ENCODE results near the gene BRPF1.
"Not testable (repeated sequence)": the region's sequence is repeated elsewhere in the genome, so short reads cannot be mapped to it uniquely, and the experiment has no call there.

The BRPF1 gene

DNA sequence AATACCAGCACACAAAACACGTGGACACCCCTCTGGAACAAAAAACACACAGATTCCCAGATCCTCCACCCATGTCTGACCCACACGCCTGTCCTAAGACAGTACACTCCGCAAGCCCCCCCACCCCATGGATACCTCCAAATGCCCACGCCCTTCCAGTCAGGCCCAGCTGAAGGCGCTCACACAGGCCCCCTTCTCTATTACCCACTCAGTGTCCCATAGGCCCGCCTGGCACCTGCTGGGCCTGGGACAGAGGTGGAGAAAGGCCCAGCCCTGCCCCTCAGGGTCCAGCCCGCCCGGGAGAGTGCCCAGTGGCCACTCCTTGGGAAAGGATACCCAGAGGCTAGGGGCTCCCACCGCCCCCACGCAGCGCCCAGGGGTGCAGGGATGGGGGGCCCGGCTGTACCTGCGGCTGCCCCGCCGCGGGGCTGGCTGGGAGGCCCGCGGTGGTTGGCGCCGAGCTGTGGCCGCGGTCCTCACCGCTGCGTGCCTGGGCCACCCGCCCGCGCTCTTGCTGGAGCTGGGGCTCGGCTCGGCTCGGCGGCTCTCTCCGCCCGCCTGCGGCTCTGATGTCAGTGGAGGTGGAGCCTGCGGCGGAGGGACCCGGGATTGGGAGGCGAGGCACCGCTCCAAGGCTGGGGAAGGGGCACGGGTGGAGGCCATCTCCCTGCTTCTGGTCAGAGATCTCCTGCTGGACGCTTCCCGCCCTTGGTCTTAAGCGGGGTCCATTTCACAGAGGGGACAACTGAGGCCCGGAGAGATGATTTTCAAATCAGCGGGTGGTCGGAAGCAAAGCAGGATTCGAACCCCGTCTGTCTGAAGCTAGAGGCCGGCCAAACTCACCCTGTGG, 38.1 kb downstream of the BRPF1 start, which contains the start of gene CAMK1:
Gene CAMK1, minus strand, starts transcription at position 522 of the 850 bp plus-strand sequence. CDS start 2,198 bp downstream, outside the sequence.
- peaks cover 16% of the 10 kb centered on the region for H3K4me1 ChIP-seq (ENCODE audit: control insufficient read depth, insufficient read depth, low read length)
- H3K36me3 ChIP-seq (ENCODE audit: control insufficient read depth, insufficient read depth, low read length): no peaks in the 10 kb centered on the region
- H3K9ac ChIP-seq (ENCODE audit: low read length): peak within 1 kb of the TSS; percentile 49
- H3K9me3 ChIP-seq (ENCODE audit: control insufficient read depth, insufficient read depth, low read depth, low read length): no peaks in the 10 kb centered on the region
- peak within 1 kb of the TSS; percentile 71 for H3K4me3 ChIP-seq (ENCODE audit: low read depth, low read length)
- peaks cover 11% of the 10 kb centered on the region for H3K27me3 ChIP-seq (ENCODE audit: control insufficient read depth, insufficient read depth, low read length)
- H3K27ac ChIP-seq (ENCODE audit: low read depth, low read length): no peak within 1 kb of the TSS

DNA sequence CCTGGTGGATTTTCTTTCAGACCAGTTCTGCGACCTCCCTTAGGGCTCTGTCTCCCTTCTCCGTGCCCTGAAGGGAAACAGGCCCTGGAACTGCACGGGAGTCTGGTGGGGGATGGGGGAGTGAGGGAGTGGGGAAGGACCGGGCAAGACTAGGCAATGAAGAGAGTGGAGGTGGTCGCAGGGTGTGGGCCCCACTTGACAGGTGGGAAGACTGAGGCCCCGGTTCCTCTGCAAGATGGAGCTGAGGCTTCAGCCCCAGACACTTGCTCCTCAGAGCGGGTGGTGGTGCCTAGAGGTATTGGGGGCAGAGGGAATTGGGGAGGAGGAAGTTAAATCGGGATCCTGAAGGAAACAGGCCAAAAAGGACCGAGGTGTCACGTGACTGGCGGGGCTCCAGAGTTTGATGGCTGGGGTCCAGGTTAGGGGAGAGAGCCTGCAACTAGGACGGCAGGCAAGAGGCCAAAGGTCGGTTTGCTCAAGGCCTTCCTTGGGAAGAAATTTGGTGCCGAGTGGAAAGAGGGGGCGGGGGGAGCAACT, 38.8 kb downstream of the BRPF1 start:
- Histone ChIP-seq H3K9me3 (ENCODE audit: control insufficient read depth, insufficient read depth, low read depth, low read length) (no peaks in the 10 kb centered on the region), H3K9ac (ENCODE audit: low read length) (peak overlapping the region; percentile 49), H3K27me3 (ENCODE audit: control insufficient read depth, insufficient read depth, low read length) (peaks cover 11% of the 10 kb centered on the region), H3K27ac (ENCODE audit: low read depth, low read length) (no peak overlapping the region), H3K4me3 (ENCODE audit: low read depth, low read length) (peak overlapping the region; percentile 71), H3K4me1 (ENCODE audit: control insufficient read depth, insufficient read depth, low read length) (peaks cover 16% of the 10 kb centered on the region), H3K36me3 (ENCODE audit: control insufficient read depth, insufficient read depth, low read length) (no peaks in the 10 kb centered on the region)

GRCh38 chr3:9771007-9771406, 39.5 kb downstream of the BRPF1 start:
- peaks cover 11% of the 10 kb centered on the region for H3K27me3 ChIP-seq (ENCODE audit: control insufficient read depth, insufficient read depth, low read length)
- H3K36me3 ChIP-seq (ENCODE audit: control insufficient read depth, insufficient read depth, low read length); H3K4me3 ChIP-seq (ENCODE audit: low read depth, low read length); H3K9me3 ChIP-seq (ENCODE audit: control insufficient read depth, insufficient read depth, low read depth, low read length); H3K27ac ChIP-seq (ENCODE audit: low read depth, low read length); H3K9ac ChIP-seq (ENCODE audit: low read length): not testable (repeated sequence)
- peaks cover 15% of the 10 kb centered on the region for H3K4me1 ChIP-seq (ENCODE audit: control insufficient read depth, insufficient read depth, low read length)

- H3K27me3 ChIP-seq (ENCODE audit: control insufficient read depth, insufficient read depth, low read length): no peaks in the 10 kb centered on the region
- peaks cover 22% of the 10 kb centered on the region for H3K36me3 ChIP-seq (ENCODE audit: control insufficient read depth, insufficient read depth, low read length)
- H3K4me3 ChIP-seq (ENCODE audit: low read depth, low read length): no peak overlapping the region
- no peaks in the 10 kb centered on the region for H3K4me1 ChIP-seq (ENCODE audit: control insufficient read depth, insufficient read depth, low read length)
- no peak overlapping the region for H3K27ac ChIP-seq (ENCODE audit: low read depth, low read length)
- no peaks in the 10 kb centered on the region for H3K9me3 ChIP-seq (ENCODE audit: control insufficient read depth, insufficient read depth, low read depth, low read length)
- no peak overlapping the region for H3K9ac ChIP-seq (ENCODE audit: low read length)
These were observed 45.6 kb downstream of the BRPF1 start for GRCh38 chr3:9776896-9777693.

DNA sequence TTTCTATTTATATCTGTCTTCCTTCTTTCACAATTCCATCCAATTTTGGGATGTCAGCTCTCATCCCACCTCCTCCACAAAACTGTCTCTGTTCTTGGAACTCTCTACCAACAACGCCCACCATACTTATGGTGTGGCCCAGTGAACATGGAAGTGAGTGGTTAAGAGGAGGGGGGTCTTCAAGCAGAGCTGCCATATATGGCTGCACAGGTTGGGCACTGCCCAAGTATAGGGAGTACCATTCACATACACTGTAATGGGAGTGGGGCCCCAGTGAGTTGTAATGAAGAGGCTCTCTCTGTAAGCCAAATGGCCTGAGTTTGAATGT, 46.1 kb downstream of the BRPF1 start:
- Histone ChIP-seq H3K9ac (ENCODE audit: low read length) (no peak overlapping the region), H3K4me1 (ENCODE audit: control insufficient read depth, insufficient read depth, low read length) (no peaks in the 10 kb centered on the region), H3K4me3 (ENCODE audit: low read depth, low read length) (no peak overlapping the region), H3K27ac (ENCODE audit: low read depth, low read length) (no peak overlapping the region), H3K27me3 (ENCODE audit: control insufficient read depth, insufficient read depth, low read length) (no peaks in the 10 kb centered on the region), H3K9me3 (ENCODE audit: control insufficient read depth, insufficient read depth, low read depth, low read length) (no peaks in the 10 kb centered on the region), H3K36me3 (ENCODE audit: control insufficient read depth, insufficient read depth, low read length) (peaks cover 27% of the 10 kb centered on the region)

DNA sequence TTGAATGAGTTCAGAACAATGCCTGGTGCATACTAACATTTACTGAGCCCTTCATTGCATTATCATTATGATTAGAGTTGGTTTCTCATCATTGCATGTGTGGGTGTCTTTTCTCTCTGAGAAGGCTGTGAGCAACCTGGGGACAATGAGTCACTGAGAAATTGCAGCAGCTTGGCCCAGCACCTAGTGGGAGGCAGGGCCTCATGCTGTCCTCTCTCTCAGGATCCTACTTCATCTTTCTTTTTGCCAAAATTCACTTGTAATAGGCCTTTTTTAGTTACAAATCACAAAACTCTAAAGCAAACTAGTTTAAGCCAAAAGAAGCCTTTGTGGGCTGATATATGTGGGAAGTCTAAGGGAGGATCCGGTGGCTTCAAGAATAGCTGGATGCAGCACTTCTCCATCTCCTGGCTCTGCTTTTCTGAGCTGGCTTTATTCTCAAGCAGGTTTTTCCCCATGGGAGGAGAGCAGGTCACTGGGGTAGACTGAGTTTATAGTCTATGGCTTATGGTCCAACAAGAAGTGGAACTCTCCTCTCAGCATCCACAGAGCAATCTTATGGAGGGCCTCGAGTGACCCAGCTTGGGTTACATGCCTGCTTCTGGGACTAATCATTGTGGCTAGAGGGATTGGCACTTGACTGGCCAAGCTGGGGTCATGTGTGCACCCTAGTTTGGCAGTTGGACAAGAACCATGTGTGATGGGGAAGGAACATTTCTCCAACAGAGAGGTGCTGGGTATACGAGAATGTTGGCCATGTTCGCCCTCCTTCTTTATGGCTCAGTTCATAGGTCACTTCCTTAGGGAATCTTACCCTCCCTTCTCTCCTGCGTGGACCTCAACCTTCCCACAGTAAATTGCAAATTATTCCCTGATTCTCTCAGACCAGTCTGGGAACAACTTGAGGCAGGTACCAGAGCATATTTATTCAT, 46.9 kb downstream of the BRPF1 start:
- Histone ChIP-seq H3K36me3 (ENCODE audit: control insufficient read depth, insufficient read depth, low read length) (peaks cover 33% of the 10 kb centered on the region), H3K4me3 (ENCODE audit: low read depth, low read length) (no peak overlapping the region), H3K9me3 (ENCODE audit: control insufficient read depth, insufficient read depth, low read depth, low read length) (no peaks in the 10 kb centered on the region), H3K27me3 (ENCODE audit: control insufficient read depth, insufficient read depth, low read length) (no peaks in the 10 kb centered on the region), H3K4me1 (ENCODE audit: control insufficient read depth, insufficient read depth, low read length) (no peaks in the 10 kb centered on the region), H3K27ac (ENCODE audit: low read depth, low read length) (no peak overlapping the region), H3K9ac (ENCODE audit: low read length) (no peak overlapping the region)

GRCh38 chr3:9779075-9779593, 47.6 kb downstream of the BRPF1 start:
- no peaks in the 10 kb centered on the region for H3K4me1 ChIP-seq (ENCODE audit: control insufficient read depth, insufficient read depth, low read length)
- H3K27me3 ChIP-seq (ENCODE audit: control insufficient read depth, insufficient read depth, low read length): no peaks in the 10 kb centered on the region
- H3K9ac ChIP-seq (ENCODE audit: low read length): no peak overlapping the region
- H3K9me3 ChIP-seq (ENCODE audit: control insufficient read depth, insufficient read depth, low read depth, low read length): no peaks in the 10 kb centered on the region
- H3K27ac ChIP-seq (ENCODE audit: low read depth, low read length): no peak overlapping the region
- H3K36me3 ChIP-seq (ENCODE audit: control insufficient read depth, insufficient read depth, low read length): peaks cover 39% of the 10 kb centered on the region
- no peak overlapping the region for H3K4me3 ChIP-seq (ENCODE audit: low read depth, low read length)

GRCh38 chr3:9779721-9780457, 48.4 kb downstream of the BRPF1 start:
- Histone ChIP-seq H3K9me3 (ENCODE audit: control insufficient read depth, insufficient read depth, low read depth, low read length) (no peaks in the 10 kb centered on the region), H3K4me3 (ENCODE audit: low read depth, low read length) (no peak overlapping the region), H3K36me3 (ENCODE audit: control insufficient read depth, insufficient read depth, low read length) (peaks cover 43% of the 10 kb centered on the region), H3K27ac (ENCODE audit: low read depth, low read length) (no peak overlapping the region), H3K4me1 (ENCODE audit: control insufficient read depth, insufficient read depth, low read length) (no peaks in the 10 kb centered on the region), H3K27me3 (ENCODE audit: control insufficient read depth, insufficient read depth, low read length) (no peaks in the 10 kb centered on the region), H3K9ac (ENCODE audit: low read length) (no peak overlapping the region)

DNA sequence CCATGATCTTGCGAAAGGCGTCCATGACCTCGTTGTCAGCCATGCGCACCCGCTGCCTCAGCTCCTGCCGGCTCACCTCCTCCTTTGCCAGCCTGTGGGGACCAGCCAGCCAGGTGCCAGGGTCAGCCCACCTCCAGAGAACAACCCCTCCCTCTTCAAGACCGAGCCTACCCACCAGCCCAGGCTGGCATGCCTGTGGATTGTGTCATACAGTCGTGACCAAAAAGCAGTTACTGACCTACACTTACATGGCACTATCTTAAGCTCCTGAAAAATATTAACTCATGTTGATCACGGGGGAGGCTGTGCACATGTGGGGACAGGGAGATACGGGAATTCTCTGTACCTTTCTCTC, 48.9 kb downstream of the BRPF1 start:
- H3K27ac ChIP-seq (ENCODE audit: low read depth, low read length): no peak overlapping the region
- no peaks in the 10 kb centered on the region for H3K9me3 ChIP-seq (ENCODE audit: control insufficient read depth, insufficient read depth, low read depth, low read length)
- no peak overlapping the region for H3K4me3 ChIP-seq (ENCODE audit: low read depth, low read length)
- no peaks in the 10 kb centered on the region for H3K4me1 ChIP-seq (ENCODE audit: control insufficient read depth, insufficient read depth, low read length)
- no peaks in the 10 kb centered on the region for H3K27me3 ChIP-seq (ENCODE audit: control insufficient read depth, insufficient read depth, low read length)
- H3K36me3 ChIP-seq (ENCODE audit: control insufficient read depth, insufficient read depth, low read length): peaks cover 49% of the 10 kb centered on the region
- no peak overlapping the region for H3K9ac ChIP-seq (ENCODE audit: low read length)

DNA sequence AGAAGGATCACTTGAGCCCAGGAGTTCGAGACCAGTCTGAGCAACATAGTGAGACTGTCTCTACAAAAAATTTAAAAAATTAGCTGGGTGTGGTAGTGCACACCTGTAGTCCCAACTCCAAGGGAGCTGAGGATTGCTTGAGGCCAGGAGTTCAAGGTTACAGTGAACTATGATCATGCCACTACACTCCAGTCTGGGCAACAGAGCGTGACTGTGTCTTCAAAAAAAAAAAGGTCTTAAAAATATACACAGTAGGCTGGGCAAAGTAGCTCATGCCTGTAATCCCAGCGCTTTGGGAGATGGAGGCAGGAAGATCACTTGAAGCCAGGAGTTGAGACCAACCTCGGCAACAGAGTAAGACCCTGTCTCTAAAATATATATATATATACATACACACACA, 49.4 kb downstream of the BRPF1 start:
- Histone ChIP-seq H3K27ac (ENCODE audit: low read depth, low read length) (no peak overlapping the region), H3K27me3 (ENCODE audit: control insufficient read depth, insufficient read depth, low read length) (no peaks in the 10 kb centered on the region), H3K36me3 (ENCODE audit: control insufficient read depth, insufficient read depth, low read length) (peaks cover 52% of the 10 kb centered on the region), H3K9me3 (ENCODE audit: control insufficient read depth, insufficient read depth, low read depth, low read length) (no peaks in the 10 kb centered on the region), H3K4me1 (ENCODE audit: control insufficient read depth, insufficient read depth, low read length) (no peaks in the 10 kb centered on the region), H3K4me3 (ENCODE audit: low read depth, low read length) (no peak overlapping the region), H3K9ac (ENCODE audit: low read length) (no peak overlapping the region)

Data from HUES6 (cell line).